GM19438 (cell line): ENCODE data around the gene SPNS3.

Experiments used
- ATAC-seq: cut with Tn5 transposase; IDR thresholded peaks from one replicate; pipeline ENCODE4 v1.9.1; 2021; ENCODE audit warnings: low read depth; ENCODE audit not compliant: unreplicated experiment

Gene SPNS3

GRCh38 chr17:4463818-4464476, 30.2 kb downstream of the SPNS3 start:
- ATAC-seq = no peak

- ATAC-seq = no peak
These were observed 32.0 kb downstream of the SPNS3 start for GRCh38 chr17:4465786-4466185.

- ATAC-seq = no peak
These were observed 33.5 kb downstream of the SPNS3 start for GRCh38 chr17:4467287-4467686.

- ATAC-seq = no peak
These were observed 35.8 kb downstream of the SPNS3 start for GRCh38 chr17:4469552-4469951.

- ATAC-seq = no peak
These were observed 38.5 kb downstream of the SPNS3 start for GRCh38 chr17:4472286-4472685.

- no peak for ATAC-seq
These were observed 40.4 kb downstream of the SPNS3 start for GRCh38 chr17:4474093-4474492.

- no peak for ATAC-seq
These were observed 41.3 kb downstream of the SPNS3 start for GRCh38 chr17:4475001-4475400.

- ATAC-seq = no peak
These were observed 41.7 kb downstream of the SPNS3 start for GRCh38 chr17:4475463-4475862.

GRCh38 chr17:4476017-4476416, 42.3 kb downstream of the SPNS3 start:
- ATAC-seq = no peak

- ATAC-seq = no peak
These were observed 42.9 kb downstream of the SPNS3 start for GRCh38 chr17:4476511-4477070.

- ATAC-seq = no peak
These were observed 43.6 kb downstream of the SPNS3 start for GRCh38 chr17:4477255-4477791.

GRCh38 chr17:4478318-4478830, 44.6 kb downstream of the SPNS3 start:
- no peak for ATAC-seq

GRCh38 chr17:4479340-4479981, 45.7 kb downstream of the SPNS3 start:
- no peak for ATAC-seq

GRCh38 chr17:4479982-4480751, 46.4 kb downstream of the SPNS3 start:
- no peak for ATAC-seq

GRCh38 chr17:4480929-4481898, 47.5 kb downstream of the SPNS3 start:
- ATAC-seq = no peak

- no peak for ATAC-seq
These were observed 48.7 kb downstream of the SPNS3 start for GRCh38 chr17:4482338-4483011.

- no peak for ATAC-seq
These were observed 49.5 kb downstream of the SPNS3 start for GRCh38 chr17:4483012-4483840.
